Right lobe of liver (tissue), 4 donors: Measurements from ENCODE around the gene CDH15.

Source experiments
- POLR2A ChIP-seq: fragments of 450-650 bp; IDR thresholded peaks from one replicate; pipeline ENCODE4 v1.6.1; 2017; ENCODE audit warnings: antibody characterized with exemption, mild to moderate bottlenecking
- TF ChIP-seq, protein P1 (sequence below), 4 donors: fragments of 200-600 bp in 3 of 4; fragments of 450-650 bp in 1 of 4; IDR thresholded peaks; one replicate each; pipeline versions ENCODE4 v1.5.1 to v1.8.0; 2016 to 2022; ENCODE audit warnings: antibody characterized with exemption in 4 of 4, mild to moderate bottlenecking in 2 of 4
- donor health status: DM: no; HTN: no; CAD: no.
- donor health status: DM: no; HTN: no; CAD: no.
- donor health status: DM: no; HTN: yes; CAD: no.

DNA sequence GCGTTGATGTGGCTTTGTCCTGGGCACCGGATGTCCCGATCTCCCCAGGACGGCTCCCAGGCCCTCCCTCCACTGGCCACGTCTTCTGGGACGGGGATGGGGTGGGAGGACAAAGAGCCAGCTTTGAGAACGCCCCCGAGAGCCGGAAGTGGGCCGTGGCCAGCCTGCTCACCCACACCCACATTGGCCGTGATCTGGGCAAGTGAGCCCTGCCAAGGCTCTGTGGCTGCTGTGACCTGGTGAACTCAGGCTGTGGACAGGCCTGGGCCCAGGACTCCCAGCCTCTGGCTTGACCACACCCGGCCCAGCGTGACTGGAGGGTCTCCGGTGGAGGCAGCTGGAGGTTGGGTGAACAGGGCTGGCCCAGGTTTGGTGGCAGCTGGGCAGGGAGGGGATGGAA, 3.3 kb downstream of the CDH15 start:
- TF ChIP-seq, protein P1, sequence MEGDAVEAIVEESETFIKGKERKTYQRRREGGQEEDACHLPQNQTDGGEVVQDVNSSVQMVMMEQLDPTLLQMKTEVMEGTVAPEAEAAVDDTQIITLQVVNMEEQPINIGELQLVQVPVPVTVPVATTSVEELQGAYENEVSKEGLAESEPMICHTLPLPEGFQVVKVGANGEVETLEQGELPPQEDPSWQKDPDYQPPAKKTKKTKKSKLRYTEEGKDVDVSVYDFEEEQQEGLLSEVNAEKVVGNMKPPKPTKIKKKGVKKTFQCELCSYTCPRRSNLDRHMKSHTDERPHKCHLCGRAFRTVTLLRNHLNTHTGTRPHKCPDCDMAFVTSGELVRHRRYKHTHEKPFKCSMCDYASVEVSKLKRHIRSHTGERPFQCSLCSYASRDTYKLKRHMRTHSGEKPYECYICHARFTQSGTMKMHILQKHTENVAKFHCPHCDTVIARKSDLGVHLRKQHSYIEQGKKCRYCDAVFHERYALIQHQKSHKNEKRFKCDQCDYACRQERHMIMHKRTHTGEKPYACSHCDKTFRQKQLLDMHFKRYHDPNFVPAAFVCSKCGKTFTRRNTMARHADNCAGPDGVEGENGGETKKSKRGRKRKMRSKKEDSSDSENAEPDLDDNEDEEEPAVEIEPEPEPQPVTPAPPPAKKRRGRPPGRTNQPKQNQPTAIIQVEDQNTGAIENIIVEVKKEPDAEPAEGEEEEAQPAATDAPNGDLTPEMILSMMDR (IDR thresholded peaks at IDR 0.05), result no peak
- no peak for TF ChIP-seq POLR2A
